HepG2 (cell line): ENCODE measurements around the gene CCDC88B. TPM values are rescaled to one million over a fixed set of nuclear protein-coding genes. Genes with fewer than 3 reads are reported as not detected.

Experiments
- ATF7-NPFF ChIP-seq: sonication (generic); formaldehyde crosslinking; IDR thresholded peaks from 2 replicates; pipeline ENCODE4 v1.8.1; 2023; ENCODE audit warnings: mild to moderate bottlenecking, low read depth, missing genetic modification reagents, moderate library complexity
- BRCA1 ChIP-seq: sonication (generic); formaldehyde crosslinking; IDR thresholded peaks from 2 replicates; pipeline ENCODE4 v1.4.0; 2020; ENCODE audit warnings: missing genetic modification reagents
- CBFB ChIP-seq: sonication (generic); formaldehyde crosslinking; IDR thresholded peaks from 2 replicates; pipeline ENCODE4 v1.4.0; 2020; ENCODE audit warnings: missing genetic modification reagents
- ELF1 ChIP-seq: sonication (generic); formaldehyde crosslinking; IDR thresholded peaks from 2 replicates; pipeline ENCODE4 v1.4.0; 2020; ENCODE audit warnings: missing genetic modification reagents
- HNRNPUL1 ChIP-seq: fragments of 200-400 bp; formaldehyde crosslinking; IDR thresholded peaks from 2 replicates; pipeline ENCODE4 v1.6.1; 2017; ENCODE audit warnings: low read depth, mild to moderate bottlenecking, low read length, moderate library complexity
- HOXD1 ChIP-seq: sonication (generic); formaldehyde crosslinking; IDR thresholded peaks from 2 replicates; pipeline ENCODE4 v1.5.0; 2020; ENCODE audit warnings: missing genetic modification reagents
- KDM5B ChIP-seq: sonication (generic); formaldehyde crosslinking; IDR thresholded peaks from 2 replicates; pipeline ENCODE4 v1.4.0; 2020; ENCODE audit warnings: missing genetic modification reagents, mild to moderate bottlenecking, borderline replicate concordance
- MEIS1 ChIP-seq: sonication (generic); formaldehyde crosslinking; IDR thresholded peaks from 2 replicates; pipeline ENCODE4 v1.9.0; 2021; ENCODE audit warnings: mild to moderate bottlenecking, missing genetic modification reagents, moderate library complexity, borderline replicate concordance
- SATB2 ChIP-seq: sonication (generic); formaldehyde crosslinking; IDR thresholded peaks from 2 replicates; pipeline ENCODE4 v1.5.0; 2020; ENCODE audit warnings: missing genetic modification reagents
- ZFP90 ChIP-seq: sonication (generic); formaldehyde crosslinking; IDR thresholded peaks from 2 replicates; pipeline ENCODE4 v1.8.0; 2022; ENCODE audit warnings: missing genetic modification reagents, mild to moderate bottlenecking, inconsistent platforms, borderline replicate concordance
- ZNF263 ChIP-seq: sonication (generic); formaldehyde crosslinking; IDR thresholded peaks from 2 replicates; pipeline ENCODE4 v1.4.0; 2020; ENCODE audit warnings: missing genetic modification reagents
- ZNF564 ChIP-seq: sonication (generic); formaldehyde crosslinking; IDR thresholded peaks from 2 replicates; pipeline ENCODE4 v1.8.1; 2023; ENCODE audit warnings: mild to moderate bottlenecking, missing genetic modification reagents
- ZNF768 ChIP-seq: sonication (generic); formaldehyde crosslinking; IDR thresholded peaks from 2 replicates; pipeline ENCODE4 v1.4.0; 2020; ENCODE audit warnings: missing genetic modification reagents
- polyA plus RNA-seq, 8 experiments: library from polyadenylated mRNA; depleted of rRNA in 3 of 8; stranded (reverse) in 7 of 8; unstranded in 1 of 8; fragments of >200 nt; fragmentation: Illumina TruSeq in 4 of 8; extraction: Trizol in 4 of 8; gene quantifications; 2 replicates each; pipeline versions ENCODE4 v1.2.1 to v1.2.3, GENCODE V29; 2011 to 2016; ENCODE audit warnings: low read depth in 4 of 8, missing spikeins in 1 of 8, mixed read lengths in 1 of 8; ENCODE audit not compliant: insufficient read depth in 1 of 8
- total RNA-seq, 5 experiments: library from RNA; depleted of rRNA; stranded (reverse); fragments of >200 nt; fragmentation: Illumina TruSeq; extraction: Trizol; gene quantifications; 2 replicates each; pipeline ENCODE4 v1.2.3, GENCODE V29; 2016; ENCODE audit warnings: low read depth in 1 of 5
- TF ChIP-seq, protein P1 (sequence below): sonication (generic); formaldehyde crosslinking; IDR thresholded peaks from 2 replicates; pipeline ENCODE4 v1.8.0; 2022; ENCODE audit warnings: missing genetic modification reagents, mild to moderate bottlenecking, inconsistent platforms, borderline replicate concordance

CCDC88B gene
- total and polyA plus RNA-seq, 2 of the 13 experiments (the other 11 are each of a cell fraction or from before 2014, with no cell fraction given): 3.6 to 4.8 TPM

DNA sequence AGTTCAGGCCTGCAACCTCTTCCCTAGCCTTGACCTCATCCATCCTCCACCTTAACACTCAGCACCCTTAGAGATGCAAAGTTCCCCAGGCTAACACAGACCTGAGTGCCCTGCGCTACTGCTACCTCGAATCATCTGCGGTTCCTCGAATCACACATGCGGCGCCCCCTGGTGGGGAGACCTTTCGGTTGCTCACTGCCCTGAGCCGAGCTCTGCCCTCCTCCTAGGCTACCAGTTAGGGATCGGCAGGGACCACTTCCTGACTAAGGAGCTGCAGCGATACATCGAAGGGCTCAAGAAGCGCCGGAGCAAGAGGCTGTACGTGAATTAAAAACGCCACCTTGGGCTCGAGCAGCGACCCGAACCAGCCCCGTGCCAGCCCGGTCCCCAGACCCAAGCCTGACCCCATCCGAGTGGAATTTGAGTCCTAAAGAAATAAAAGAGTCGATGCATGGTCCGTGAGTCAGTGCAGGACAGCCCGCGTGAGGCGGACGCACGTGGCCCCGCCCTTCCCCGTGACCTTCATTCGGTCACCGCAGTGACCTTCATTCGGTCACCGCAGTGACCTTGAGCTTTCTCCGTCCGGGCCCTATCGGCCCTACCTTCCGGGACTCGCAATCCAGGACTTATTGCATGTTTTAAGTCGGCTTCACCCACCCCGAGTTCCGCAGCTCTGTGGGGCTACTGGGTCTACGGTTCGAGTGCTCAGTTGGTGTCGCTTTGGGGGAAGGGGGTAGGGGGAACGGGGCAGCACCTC lies 35.5 kb upstream of the CCDC88B start (continued):
- TF ChIP-seq ATF7-NPFF (CRISPR knock-in tag): no peak
- TF ChIP-seq ELF1 (CRISPR knock-in tag): peak; percentile 44; the same call in 1 of the 2 replicates
- TF ChIP-seq, protein P1, sequence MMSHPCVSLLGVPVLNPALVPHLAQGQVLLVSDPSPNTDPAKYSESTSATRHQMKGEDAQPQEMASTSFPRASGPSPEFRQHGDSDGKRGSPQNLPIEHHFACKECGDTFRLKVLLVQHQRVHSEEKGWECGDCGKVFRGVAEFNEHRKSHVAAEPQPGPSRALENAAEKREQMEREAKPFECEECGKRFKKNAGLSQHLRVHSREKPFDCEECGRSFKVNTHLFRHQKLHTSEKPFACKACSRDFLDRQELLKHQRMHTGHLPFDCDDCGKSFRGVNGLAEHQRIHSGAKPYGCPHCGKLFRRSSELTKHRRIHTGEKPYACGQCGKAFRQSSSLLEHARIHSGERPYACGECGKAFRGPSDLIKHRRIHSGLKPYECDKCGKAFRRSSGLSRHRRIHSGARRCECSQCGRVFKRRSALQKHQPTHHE: peak; percentile 69; the same call in 1 of the 2 replicates
- TF ChIP-seq ZNF263 (CRISPR knock-in tag): peak; percentile 39
- TF ChIP-seq HNRNPUL1: no peak
- peak; percentile 79; the same call in 1 of the 2 replicates for TF ChIP-seq ZFP90
- 0 out of 2 replicates have a peak, but pooled peaks have one; percentile 51 for TF ChIP-seq BRCA1 (CRISPR knock-in tag)
- TF ChIP-seq SATB2 (CRISPR knock-in tag): 0 out of 2 replicates have a peak, but pooled peaks have one; percentile 77
- peak; percentile 32; the same call in 1 of the 2 replicates for TF ChIP-seq KDM5B
- no peak; the same call in 1 of the 2 replicates for TF ChIP-seq ZNF768 (CRISPR knock-in tag)
- no peak for TF ChIP-seq MEIS1 (CRISPR knock-in tag)
- TF ChIP-seq CBFB (CRISPR knock-in tag): peak; percentile 38; the same call in 1 of the 2 replicates
- TF ChIP-seq HOXD1 (CRISPR knock-in tag): no peak
- no peak for TF ChIP-seq ZNF564
- TF ChIP-seq, all 625 proteins: peak for 160
